Pericardium fibroblast (primary cell): ENCODE results near the gene EXPH5. TPM values are rescaled to one million over a fixed set of nuclear protein-coding genes. Genes with fewer than 3 reads are reported as not detected.

Experiments
- total RNA-seq: library from RNA; depleted of rRNA; stranded (reverse); fragments of >200 nt; gene quantifications from 2 replicates; pipeline ENCODE4 v1.2.3, GENCODE V29; 2015

The EXPH5 gene
- 0.12 and 0.17 TPM in 2 replicates for total RNA-seq

DNA sequence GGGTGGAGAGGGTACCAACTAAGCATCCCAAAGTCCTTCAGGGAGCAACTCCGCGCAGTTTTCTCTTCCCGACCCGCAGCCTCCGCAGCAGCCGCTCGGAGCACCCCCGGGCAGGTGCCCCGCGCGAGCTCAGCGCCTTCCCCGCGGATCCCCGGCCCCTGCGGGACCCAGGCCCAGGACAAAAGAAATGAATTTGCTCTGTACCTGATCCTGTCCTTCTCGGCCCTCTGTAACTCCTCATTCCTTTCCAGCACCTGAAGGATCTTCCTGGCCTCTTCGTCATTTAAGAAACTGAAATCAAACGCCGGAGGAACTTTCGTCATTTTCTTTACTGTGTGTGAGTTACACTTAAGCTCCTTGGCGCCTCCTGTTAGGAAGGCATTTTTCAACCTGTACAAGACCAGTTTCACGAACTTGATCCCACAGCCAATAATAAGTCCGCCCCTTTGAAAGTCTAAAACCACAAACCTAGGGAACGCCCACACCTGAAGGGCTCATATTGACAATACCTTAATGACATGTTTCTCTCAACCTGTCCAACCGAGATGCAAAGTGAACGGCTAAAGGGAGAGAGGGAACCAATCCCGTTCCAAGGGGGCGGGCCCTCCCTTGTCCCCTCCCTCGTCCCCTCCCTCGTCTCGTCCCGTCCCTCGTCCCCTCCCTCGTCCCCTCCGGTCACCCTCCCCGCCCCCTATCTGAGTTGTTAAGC lies at the start of gene EXPH5:
EXPH5 (minus strand) TSS at position 555 of the 709 bp plus-strand sequence; CDS start at position 323, 232 bp downstream.

GRCh38 chr11:108498046-108498815 lies 95.3 kb downstream of the EXPH5 start, which contains the start of gene POGLUT3:
Gene POGLUT3 (minus strand): TSS chr11:108498384. CDS start chr11:108498366, 18 bp downstream.

DNA sequence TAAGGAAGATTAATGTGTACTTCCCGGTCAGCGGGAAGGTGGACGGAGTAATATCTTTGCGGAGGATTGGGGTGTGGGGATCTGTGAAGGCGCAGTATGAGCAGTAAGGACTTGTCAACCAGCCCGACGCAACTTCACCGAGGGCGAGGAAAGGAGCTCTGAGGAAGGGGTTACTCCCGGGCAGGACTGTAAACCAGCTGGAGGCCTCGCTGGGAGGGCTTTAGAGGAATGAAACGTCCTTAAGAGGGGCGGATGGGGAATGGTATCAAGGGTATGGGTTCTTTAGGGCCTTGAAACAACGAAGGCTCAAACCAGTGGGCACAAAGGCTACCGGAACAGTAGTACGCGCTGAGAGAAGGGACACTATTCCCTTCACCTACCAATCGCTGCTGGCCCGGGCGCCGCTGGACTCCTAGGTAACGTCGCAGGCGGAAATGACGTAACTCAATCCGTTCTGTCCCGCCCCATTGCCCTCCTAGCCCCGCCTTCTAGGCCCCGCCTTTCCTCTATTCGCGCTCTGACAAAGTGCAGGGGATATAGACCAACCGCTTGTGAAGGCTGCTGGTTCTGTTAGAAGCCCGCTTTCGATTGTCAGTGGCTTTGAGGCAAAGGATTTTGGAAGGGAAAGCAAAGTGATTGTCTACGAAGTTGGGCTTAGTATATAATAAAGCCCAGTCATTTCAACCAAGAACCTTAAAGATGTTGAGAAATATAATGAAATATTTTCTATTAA lies 126.3 kb downstream of the EXPH5 start, which contains the start of gene C11orf65:
C11orf65 (minus strand) TSS at position 439 of the 733 bp plus-strand sequence. CDS start 5,970 bp downstream, outside the sequence.

Other genes with a start within 250 kb of the EXPH5 start
- 0.09 and 3.6 TPM in 2 replicates for gene C11orf65, start 126.2 kb downstream of the EXPH5 start, total RNA-seq
- gene POGLUT3, start 95.4 kb downstream of the EXPH5 start, total RNA-seq = 27.3 and 34.7 TPM in 2 replicates
- gene DDX10, start 71.3 kb upstream of the EXPH5 start, total RNA-seq = 9.0 and 12.7 TPM in 2 replicates